ENCODE measurements around the gene NTRK3.

Gene NTRK3

DNA sequence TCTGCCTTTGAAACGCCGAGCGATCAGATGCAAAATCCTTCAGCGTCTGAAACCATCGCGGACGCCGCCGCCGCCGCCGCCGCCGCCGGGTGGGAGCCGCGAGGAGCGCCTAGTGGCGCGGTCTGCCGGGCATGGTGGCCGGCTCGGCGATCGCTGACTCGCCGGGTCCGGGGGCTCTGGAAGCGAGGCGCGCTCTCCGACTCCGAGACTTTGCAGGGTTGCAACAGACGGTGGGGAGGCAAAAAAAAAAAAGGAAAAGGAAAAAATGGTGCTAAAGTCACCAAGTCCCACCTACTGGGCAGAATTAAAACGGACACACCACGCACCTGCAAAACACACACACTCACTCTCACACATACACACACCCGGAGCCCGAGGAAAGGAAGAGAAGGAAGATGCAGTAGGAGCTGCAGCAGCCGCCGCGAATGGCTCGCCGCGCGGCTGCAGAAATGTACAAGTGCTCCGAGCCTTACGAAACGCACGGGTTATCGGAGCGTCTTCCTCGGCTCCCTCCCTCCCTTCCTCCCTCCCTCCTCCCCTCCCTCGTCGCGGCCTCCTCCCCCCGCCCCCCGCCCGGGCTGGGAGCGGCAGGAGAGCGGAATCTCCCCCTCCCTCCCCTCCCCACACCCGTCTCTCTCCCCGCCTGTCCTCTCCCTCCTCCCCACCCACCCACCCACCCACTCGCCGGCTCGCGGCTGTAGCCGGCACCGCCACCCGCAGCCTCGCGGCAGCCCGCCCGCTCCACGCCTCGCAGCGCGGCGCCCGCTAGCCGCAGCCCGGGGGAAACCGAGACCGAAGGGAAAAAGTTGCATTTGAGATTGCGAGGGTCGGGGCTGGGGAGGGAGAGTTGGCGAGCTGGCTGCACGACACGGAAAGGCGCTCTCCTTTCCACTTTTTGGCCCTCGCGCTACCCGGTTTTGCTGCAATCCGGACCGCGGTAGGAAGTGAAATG is at the start of gene NTRK3:
Gene NTRK3, minus strand, starts transcription at position 461 of the 952 bp plus-strand sequence. CDS start 586 bp downstream, outside the sequence.
- no peak for DNase-seq (ENCODE audit: low spot score)

DNA sequence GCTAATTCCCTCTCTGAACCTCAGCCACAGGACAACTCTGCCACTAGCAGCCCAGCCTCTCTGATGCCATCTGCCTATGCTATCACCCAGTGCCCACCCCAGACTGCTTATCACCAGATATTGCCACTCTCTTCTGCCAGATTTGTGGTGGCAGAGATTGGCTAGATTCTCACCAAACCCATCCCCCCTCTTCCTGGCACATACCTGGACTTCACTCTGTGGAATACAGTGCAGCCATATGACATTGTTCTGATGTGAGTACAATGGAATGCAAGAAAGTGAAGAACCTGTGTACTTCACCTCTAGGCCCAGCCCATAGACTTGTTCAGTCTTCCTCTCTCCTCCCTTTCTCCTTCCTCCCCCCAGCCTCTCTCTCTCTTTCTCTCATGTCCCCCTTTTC is 46.9 kb upstream of the NTRK3 start:
- DNase-seq (ENCODE audit: low spot score): no peak

DNA sequence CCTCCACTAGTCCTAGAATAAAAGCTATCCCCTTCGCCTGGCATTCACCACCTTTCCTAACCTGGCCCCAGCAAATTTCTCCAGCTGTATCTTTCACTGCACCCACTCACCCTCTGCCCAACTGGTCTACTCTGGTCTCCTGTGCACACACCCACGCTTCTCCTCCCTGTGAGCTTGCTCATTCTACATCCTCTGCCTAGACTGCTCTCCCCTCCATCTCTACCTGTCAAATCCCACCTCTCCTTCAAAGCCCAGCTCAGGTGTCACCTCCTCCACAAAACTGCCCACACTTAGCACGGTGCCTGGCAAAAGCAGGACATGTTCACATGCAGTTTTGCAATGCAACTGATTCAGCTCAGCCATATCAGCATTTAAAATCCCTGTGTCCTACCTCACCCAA is 45.8 kb upstream of the NTRK3 start:
- DNase-seq (ENCODE audit: low spot score): no peak

DNA sequence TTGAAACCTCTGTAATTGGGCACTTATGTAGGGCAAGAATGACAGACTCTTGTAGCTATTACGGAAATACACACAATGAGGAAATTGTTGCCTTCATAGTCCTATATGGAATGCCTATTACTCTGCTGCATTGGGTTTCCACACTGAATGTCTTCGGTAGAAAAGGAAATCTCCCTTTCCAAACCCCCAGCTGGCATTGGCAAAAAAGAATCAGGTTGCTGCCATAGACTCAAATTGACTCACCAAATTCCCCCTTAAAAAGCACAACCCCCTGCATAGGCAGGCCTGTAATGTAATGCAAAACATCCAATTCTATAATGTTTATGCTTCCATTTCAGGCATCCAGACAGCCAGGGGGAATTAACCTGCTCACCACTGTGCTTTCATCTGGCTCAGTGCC is 44.8 kb upstream of the NTRK3 start:
- no peak for DNase-seq (ENCODE audit: low spot score)

DNA sequence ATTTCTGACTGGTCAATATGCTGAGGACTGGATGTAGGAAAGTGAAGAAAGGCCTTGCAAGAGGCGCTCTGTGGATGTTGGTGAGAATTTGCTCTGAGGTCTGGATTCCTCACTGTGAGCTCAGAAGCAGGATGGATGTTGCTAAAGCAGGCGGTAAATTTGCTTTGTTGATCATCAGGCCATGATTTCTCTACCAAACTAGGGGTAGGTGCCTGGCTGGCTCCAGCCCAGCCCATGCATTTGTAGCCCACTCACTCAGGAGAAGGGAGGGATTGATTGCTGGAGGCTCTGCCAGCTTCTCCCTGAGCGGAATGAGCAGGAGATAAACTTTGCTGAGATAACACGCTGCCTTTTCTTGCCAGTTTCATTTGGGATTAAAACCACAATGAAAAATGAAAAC is 44.3 kb upstream of the NTRK3 start:
- DNase-seq (ENCODE audit: low spot score): no peak

DNA sequence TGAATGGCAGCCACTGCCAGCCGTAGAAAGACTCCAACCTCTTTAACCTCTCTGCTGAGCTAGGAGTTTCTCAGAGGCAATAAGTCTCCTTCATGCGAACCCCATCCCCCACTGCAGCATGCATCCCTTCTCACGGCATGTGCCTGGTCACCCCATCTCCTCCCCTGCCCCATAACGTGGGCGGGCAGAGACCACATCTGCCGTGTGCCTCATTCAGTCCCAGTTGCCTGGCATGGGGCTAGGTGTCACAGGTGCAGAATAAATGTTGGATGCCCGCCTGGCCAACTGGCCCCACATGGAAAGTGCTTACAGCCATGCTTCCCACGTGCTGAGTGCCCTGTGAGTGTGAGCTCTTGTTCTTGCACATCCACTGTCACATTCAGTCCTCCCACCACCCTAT is 43.5 kb upstream of the NTRK3 start:
- DNase-seq (ENCODE audit: low spot score): no peak

DNA sequence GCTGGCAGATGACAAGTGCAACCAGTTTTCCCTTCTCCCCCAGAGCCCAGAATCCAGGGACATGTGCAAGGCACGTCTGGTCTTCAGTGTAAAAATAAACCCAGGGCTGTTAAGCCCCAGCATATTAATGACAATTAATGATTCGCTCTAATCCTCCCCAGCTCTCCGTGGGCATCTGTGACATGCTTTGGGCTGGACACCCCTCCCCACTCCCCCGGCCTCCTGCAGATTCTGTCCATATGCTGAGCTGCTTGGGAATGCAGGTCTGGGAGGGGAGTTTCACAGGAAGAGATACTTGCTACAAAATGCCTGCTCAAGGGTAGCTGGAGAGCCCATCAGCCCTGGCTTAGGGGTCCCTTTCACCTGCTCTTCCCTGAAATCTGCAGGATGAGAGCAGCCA is 43.0 kb upstream of the NTRK3 start:
- no peak for DNase-seq (ENCODE audit: low spot score)

DNA sequence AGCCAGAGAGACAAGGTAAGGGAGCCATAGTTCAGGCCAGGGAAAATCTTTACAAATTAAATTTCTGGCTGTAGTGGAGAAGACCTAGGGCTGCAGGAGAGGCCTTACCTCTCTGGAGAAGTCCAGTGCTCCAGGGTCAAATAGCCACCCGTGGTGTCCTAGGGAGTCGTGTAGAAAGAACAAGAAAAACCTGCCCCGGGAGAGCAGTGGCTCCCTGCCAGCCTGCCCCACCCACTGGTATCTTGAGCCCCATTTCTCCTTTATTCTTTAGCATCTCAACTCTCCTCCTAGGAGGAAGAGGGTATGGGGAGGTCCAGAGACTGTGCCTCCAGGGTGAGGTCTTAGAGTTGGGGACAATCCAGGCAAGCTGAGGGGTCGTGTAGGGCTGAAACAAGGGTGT is 32.1 kb upstream of the NTRK3 start:
- DNase-seq (ENCODE audit: low spot score): no peak

DNA sequence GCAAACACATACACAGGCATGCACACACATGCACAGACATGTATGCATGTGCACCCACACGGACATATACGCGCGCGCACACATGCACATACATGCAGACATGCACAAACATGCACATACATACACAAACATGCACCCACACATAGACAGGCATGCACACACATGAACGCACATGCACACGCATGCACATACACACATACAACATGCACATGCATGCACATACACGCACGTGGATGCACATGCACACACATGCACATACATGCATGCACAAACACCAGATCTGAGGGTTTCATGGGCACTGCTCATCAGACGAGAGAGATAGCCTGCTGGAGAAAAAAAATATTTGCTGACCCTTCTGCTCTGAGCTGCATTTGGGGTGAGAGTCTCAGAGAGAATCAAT is 31.7 kb upstream of the NTRK3 start:
- no peak for DNase-seq (ENCODE audit: low spot score)

DNA sequence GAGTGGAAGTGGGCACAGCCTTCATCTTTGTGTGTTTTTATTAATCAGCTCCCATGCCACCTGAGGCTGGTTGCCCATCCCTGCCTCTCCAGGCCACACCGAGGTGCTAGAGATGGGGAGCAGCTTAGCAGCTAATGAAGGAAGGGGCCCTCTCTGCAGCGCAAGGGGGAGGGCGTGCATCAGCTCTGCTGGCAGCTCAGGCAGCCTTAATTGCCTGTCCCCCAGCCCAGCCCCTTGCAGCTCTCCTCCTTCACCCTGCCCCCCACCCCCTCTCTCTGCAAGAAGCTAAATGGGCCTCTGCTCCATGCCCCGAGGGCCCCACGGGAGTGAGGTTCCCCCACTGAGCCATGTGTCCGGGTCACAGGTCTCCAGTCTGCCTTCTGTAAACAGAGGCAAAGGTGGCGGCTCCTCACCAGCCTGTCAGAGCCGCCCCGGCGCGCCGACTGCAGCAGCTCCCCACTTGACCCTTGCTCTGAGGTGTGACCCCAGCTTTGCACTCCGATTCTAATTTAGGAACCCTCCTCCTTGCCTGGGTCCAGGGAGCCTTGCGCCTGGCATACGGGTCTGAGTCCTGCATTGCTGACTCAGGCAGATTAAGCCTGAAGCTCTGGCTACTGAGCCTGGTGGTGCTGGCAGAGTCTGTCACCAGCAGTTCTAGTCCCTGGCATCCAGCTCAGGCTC is 27.9 kb upstream of the NTRK3 start:
- DNase-seq (ENCODE audit: low spot score): no peak

DNA sequence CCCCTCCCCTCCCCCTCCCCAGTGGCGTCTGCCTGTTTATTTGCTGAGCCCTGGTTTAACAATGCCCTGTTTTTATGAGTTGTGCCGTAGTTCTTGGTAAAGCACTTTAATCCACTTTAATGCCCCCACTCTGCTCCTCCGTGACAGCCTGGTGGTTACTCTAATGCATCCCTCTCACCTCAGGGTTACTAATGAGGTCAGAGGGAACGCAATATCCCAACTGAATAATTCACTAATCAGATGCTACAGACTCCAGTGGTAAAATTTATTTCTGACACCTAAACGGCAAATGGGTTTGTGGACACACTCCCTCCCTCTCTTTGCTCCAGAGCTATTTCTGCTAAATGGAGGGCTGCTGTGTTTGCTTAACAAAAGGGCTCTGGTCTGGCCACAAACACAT is 26.1 kb upstream of the NTRK3 start:
- no peak for DNase-seq (ENCODE audit: low spot score)

DNA sequence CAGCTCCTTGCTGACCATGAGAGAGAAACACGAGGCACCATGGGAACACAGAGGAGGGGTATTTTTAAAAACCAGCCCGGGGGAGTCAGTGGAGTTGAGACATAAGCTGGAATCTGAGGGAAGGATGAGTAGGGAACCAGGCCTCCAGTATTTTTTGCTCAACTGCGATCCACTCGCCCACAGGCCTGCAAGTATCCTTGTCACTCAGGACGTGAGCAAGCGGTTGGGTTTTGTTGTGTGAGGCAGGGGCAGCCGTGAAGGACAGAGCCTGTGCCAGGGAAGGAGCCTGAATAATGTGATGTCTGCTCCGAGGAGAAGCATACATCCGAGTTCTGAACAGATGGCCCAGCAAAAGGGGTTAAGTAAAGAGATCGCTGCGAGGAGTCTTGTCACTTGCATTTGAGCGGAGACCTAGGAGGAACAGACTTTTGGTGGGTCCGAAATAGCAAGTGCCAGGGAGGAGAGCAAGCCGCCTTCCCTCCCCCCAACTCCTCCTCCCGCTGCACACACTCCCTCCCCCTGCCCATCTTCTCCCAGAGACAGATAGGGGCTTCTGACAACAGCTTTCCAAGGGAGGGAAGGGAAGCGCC is 20.4 kb upstream of the NTRK3 start:
- no peak for DNase-seq (ENCODE audit: low spot score)

DNA sequence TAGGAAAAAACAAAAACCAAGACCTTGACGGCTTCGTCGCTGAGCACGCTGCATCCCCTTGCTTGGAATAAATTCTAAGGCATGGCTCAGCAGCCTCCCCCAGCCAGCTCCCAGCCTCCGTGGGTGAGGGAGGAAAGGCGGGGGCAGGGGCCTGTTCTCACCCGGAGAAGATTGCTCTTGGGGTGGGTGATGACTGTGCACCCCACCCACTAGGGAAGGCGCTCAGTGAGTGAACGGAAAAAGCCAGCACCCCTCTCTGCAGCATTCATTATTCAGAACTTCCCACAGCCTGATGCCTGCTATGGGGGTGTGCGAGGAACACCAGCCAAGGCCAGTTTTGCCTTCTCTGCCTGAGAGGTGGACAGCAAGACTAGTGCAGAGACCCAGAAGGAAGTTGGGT is 19.3 kb upstream of the NTRK3 start:
- DNase-seq (ENCODE audit: low spot score): no peak

DNA sequence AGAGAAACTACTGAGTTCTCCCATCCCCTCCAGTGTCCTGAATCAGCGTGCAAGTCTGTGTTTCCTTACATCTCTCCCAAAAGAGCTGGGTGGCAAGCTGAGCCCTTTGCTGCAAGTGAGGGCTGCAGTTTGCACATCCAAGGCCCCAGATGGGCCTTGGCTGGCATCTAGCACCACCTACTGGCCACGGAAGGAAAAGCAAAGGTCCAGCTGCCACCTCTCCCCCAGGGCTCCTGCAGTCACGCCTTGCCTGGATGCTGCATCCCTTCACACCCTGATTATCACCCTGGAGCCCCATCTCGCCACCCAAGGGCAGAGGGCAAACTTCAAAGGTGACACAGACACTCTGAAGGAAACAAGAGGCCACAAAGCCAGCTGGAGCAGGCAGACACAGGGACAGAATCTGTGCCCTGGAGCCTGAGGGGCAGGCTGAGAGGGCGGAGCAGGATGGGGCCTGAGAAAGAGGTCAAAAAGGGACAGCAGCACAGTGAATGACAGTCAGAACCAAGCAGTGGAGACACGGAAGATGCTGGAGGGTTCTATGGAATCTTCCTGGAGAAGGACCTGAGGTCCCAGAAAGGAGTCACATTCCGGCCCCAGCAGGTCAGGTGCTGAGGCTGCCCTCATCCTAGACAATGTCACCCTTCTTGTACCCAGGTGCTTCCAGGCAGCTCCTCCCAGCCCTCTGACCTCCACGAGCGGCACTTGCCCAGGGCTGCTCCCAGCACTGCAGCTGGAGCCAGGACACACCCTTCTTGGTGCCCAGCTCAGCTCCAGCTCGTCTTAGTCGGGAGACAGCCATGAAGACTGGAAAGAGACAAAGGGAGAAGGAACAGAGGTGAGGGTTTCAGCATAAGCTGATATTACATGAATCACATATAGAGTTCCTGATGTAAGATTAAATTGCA is 18.3 kb upstream of the NTRK3 start:
- DNase-seq (ENCODE audit: low spot score): peak; percentile 38

DNA sequence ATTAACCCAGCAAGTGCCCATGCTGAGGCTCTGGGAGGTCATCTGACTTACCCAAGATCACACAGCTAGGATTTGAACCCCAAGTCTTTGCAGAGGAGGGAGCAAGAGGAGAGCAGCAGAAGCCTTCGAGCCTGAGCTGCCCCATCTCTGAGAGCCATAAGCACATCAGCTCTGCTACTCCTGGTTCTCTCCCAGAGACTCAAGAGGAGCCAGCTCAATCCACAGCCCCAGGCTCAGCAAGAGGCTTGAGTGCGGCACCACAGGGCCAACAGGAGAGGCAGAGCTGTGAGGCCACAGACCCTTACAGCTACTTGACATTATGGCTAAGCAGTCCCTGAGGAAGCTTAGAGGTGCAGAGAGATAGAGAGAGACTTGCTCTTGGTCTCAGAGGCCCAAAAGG is 15.9 kb upstream of the NTRK3 start:
- no peak for DNase-seq (ENCODE audit: low spot score)

DNA sequence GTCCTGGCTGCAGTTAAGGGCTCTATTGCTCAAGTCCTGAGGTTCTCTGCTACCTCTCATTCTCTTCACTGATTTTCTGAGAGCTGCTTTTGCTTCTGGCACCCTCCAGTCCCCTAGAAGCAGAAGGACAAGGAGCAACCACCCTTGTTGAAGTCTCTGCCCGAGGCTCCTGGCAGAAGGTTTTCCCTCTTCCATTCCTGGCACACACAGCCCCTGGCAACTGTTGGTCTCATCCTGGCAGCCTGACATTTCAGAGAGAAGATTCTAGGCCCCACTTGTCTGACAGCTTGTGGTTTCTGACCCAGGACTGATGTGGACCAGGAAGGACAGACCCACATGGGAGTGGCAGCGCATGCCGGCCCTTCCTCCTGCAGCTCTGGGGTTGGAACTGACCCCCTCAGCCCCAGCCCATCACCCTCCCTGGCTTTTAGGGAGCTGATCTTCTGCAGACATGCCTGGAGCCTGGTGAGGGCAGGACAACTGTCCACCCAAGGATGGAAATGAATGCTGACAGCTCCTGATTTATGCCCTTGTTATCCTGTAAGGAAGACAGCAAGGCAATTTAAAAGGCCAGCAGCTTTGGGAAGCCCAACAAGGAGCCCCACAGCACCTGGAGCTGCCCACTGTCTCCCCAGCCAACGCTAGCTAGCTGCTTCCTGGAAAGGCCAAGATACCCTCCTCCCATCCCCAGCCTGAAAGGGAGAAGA is 13.0 kb upstream of the NTRK3 start:
- no peak for DNase-seq (ENCODE audit: low spot score)

DNA sequence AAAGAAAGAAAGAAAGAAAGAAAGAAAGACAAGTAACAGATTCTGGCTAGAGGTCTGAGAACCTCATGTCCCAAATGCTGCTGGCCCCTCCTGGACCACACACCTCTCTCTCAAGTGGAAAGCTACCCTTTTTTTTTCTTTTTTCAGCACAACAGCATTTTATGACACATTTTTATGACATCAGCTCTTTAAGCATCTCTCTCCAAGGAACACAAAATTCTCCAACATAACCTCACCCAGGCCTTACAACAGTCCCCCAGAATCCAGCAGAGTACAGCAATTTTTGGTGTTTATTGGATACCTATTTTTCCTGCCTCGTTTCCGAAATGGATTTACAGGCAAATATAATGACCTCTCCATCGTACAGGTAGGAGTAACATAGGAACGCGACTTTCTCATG is 11.2 kb upstream of the NTRK3 start:
- DNase-seq (ENCODE audit: low spot score): no peak

DNA sequence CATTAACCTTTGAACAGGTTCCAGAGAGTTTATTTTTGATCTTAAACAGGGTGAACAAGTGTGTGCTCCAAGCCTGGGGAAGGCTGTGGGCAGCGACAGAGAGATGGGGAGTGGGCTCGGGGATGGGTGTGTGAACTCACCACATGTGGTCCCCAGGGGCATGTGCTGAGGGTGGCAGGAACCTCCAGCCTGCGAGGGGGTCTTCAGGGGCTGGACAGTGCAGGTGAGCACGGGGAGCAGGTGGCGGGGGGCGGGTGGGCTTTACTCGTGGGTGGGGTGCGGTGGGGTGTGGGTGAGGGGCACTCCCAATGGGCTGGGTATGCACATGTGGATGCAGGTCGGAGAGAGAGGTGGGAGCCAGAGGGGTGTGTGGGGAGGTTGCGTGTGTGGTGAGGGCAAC is 9.6 kb upstream of the NTRK3 start:
- DNase-seq (ENCODE audit: low spot score): no peak

DNA sequence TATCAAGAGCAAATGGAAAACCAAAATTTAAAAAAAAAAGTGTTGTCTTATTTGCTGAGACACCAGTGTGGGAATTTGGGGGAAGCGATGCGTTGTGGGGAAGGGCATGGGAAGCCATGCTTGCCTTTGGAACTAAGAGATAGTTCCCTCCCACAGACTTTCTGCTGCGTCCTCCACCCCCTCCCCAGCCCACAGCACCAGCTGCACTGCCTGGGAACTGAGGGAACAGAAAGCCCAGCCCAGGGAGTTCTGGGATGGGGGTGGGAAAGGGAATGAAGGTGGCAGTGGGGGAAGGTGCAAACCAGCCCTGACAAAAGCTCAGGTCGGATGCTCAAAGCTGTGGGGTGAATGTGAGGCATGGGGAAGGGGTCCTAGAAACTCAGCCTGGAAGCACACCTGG is 8.1 kb upstream of the NTRK3 start:
- DNase-seq (ENCODE audit: low spot score): no peak

DNA sequence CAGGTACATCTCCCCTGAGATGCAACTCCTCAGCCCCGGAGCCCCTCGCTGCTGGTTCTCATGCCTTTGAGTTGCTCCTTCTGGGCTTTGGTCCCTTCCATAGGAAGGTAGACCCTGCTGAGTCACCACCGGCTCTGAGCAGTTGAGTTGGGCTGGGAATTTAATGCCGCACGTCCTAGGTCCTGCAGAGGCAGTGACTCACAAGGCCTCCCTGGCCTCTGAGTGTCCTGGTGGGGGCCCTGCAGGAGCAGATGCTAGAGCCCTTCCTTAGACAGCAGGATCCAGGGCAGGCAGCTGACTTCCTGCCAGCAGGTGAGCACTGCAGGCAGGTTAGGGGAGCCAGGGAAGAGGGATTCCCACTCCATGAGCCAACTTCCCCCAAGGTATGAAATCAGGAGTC is 5.5 kb upstream of the NTRK3 start:
- no peak for DNase-seq (ENCODE audit: low spot score)

DNA sequence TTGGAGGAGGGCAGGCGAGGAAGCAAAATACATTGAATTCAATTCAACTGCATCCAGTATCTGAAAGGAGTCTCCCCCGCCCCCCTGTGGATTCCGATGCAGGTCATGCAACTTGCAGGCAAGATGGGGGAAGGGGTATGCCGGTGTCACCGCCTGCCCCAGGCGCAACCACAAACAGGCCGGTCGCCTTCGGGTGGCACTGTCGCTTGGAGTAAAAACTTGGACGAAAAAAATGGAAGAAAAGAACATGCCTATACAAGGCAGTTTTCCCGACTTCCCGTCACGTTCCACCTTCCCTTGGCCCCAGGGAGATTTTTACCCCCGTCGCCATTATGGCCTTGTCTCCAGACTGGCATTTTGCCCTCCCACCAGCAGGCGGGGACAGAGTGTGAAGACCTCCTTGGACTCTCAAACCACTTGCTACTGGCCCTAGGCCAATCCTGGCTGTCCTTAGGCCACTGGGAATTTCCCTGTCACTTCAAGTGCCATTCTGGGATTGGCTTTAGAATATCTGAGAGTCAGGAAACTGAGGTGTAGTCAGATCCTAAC is 1.6 kb upstream of the NTRK3 start:
- DNase-seq (ENCODE audit: low spot score): no peak
